AG08396 (cell line): ENCODE measurements around the gene STXBP5.
"Not testable (repeated sequence)": the region's sequence is repeated elsewhere in the genome, so short reads cannot be mapped to it uniquely, and the experiment has no call there.

ENCODE experiments used
- DNase-seq: peaks from one replicate; pipeline ENCODE4 v3.0.0; 2012; ENCODE audit warnings: low spot score, mixed read lengths

Gene STXBP5

DNA sequence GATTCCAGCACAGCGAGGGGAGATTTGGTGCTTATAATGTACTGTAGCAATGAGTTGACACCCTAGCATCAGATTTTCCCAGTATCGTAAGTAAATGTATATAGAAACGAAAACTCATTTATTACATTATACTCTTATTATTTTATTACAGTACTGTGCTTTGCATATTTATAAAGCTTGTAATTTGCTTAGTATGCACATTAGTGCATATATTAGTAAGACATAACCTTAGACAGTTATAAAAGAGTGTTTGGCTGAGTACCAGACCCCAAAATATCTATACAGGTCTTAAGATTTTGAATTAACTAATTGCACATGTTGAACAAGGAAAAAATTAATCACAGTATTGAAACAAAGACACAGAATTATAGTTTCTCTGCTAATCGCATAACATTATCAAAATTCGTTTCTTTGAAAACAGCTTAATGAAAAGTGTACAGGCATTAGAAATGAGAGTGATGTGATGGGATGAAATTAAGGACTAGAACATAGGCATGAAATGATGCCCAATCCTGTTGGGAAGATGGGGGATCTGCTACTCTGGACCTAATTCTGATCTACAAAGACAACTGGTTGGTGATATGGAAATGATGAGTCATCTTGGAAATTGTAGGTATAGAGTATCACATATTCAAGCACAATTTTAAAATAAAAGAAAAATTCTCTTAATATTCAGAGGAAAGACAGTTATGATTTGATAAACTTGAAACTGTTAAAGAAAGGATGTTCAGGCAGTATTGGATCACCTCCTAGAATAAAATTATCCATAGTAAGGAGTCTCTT is 42.8 kb downstream of the STXBP5 start:
- no peak for DNase-seq

DNA sequence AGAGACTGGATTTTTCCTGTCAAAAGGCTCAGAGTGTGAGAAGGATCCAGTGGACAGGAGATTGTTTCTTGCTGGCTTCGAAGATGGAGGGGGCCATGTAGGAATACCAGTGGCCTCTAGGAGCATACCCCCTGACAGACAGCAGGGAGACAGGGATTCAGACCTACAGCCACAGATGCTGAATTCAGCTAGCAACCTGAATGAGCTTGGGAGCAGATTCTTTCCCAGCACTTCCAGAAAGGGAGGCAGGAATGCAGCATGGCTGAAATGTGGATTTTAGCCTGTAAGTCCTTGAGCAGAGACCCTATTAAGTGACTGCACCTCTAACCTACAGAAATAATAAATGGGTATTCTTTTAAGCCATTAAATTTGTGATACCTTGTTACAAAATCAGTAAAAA is 44.6 kb downstream of the STXBP5 start:
- no peak for DNase-seq

DNA sequence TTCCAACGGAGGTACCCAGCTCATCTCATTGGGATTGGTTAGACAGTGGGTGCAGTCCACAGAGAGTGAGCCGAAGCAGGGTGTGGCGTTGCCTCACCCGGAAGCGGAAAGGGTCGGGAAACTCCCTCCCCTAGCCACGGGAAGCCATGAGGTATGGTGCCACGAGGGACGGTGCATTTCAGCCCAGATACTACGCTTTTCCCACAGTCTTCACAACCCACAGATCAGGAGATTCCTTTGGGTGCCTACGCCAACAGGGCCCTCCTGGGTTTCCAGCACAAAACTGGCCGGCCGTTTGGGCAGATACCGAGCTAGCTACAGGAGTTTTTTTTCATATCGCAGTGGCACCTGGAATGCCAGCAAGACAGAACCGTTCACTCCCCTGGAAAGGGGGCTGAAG is 46.9 kb downstream of the STXBP5 start:
- DNase-seq = no peak

DNA sequence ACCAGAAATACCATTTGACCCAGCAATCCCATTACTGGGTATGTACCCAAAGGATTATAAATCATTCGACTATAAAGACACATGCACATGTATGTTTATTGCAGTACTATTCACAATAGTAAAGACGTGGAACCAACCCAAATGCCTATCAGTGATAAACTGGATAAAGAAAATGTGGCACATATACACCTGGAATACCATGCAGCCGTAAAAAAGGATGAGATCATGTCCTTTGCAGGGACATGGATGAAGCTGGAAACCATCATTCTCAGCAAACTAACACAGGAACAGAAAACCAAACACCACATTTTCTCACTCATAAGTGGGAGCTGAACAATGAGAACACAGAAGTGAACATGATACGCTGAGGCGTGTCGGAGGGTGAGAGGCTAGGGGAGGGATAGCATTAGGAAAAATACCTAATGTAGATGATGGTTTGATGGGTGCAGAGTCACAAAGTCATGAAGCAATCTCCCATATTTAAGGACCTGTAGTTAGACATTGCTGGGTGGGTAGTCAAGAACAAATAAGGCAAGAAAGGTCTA is 50.8 kb downstream of the STXBP5 start:
- not testable (repeated sequence) for DNase-seq

DNA sequence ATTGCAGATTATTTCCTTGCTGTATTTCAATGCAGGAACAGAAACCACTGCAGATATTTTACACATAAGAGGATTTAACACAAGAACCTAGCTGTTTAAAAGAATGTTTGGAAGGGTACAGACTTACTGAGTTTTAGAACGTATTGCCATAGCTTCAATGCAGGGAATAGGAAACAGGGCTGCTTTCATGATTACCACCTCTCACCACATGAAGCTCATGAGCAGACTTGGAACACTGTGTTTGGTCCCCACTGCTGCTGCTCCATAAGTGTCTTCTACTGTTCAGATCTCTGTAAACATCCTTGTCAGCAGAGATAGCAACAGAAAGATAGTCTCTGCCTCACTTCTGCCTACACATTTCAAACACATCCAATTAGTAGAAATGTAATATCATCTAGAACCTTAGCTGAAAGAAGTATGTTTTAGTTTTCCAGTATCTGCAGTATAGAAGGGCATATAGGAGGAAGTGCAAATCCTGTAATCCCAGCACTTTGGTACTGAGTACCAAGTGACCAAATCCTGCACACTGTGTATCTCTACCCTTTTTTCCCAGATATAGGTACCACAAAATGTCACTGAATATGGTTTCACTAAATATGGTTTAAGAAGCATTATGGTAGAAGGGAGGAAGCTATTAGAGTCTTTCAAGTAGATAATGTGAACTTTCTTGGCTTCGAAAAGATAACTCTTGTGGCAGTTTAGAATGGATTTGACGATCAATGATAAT is 51.9 kb downstream of the STXBP5 start:
- DNase-seq = no peak

- DNase-seq = no peak
Observed at GRCh38 chr6:147257760-147258159, 53.5 kb downstream of the STXBP5 start.

GRCh38 chr6:147260091-147260490 is 55.9 kb downstream of the STXBP5 start:
- no peak for DNase-seq

DNA sequence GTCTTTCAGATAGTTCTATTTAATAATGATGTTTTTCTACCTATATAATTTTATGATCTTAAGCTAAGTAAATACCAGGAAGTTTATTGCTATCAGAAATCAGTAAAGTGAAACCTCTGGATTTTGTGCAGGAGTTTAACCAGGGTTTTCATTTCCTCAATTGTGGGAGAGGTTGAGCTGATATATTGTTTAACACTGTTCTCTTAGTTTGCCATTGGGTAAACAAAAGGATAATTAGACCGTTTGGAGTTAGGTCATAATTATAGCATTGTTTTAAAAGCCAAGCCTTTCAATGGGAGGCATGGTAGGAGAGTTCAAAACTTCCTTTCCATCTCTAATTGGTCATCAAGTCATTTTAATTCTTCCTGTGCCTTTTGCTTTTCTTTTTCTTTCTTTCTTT is 58.7 kb downstream of the STXBP5 start:
- no peak for DNase-seq

DNA sequence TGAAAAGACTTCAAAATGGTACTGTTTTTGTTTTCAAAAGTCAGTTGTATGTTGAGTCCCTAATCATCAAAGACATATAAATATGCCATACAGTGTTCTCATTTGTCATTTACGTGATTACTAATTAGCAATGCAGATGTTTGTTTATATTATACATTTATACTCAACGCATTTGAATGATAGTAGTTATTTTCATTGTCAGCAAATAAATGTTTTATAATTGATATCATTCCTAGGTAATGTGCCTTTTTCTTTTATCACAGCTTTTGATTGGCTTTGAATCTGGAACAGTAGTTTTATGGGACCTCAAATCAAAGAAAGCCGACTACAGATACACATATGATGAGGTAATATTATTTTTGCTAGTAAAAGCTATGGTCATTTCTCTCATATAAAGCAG is 62.6 kb downstream of the STXBP5 start:
- DNase-seq = no peak

- no peak for DNase-seq
Observed at GRCh38 chr6:147267658-147268057, 63.4 kb downstream of the STXBP5 start.

DNA sequence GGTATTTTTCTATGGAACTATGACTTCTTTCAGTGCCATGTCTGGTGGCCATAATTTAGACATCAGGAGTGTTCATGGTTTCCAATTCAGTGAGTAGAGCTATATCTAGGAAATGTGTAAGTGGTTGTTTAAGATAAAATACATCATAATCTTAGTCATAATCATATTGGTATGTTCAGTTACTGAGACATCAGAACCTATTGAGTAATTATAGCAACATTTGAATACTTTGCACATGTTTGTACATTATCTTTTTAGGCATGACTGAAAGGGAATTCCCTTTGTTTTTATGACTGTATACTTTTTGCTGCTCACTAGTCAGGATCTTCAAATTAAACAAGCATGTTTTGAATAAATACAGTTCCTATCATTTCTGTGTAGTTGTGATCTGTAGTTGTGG is 64.0 kb downstream of the STXBP5 start:
- DNase-seq = peak; percentile 4

DNA sequence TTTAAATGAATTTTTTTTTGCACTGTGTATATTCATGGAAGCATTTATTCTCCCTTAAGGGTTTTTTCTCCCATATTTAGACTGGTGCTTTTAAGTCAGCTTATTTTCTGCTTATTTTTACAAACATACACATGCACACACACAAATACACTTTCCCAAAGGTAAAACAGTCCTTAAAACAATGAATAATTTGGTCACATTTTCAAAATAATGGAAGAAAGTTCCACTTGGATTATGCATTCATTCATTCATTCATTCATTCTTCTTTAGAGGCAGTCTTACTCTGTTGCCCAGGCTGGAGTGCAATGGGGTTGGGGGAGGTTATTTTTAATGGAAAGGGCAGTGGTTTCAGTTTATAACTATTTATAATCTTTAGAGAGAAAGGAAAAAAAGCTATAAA is 69.8 kb downstream of the STXBP5 start:
- DNase-seq = no peak

- no peak for DNase-seq
Observed at GRCh38 chr6:147274776-147275175, 70.6 kb downstream of the STXBP5 start.

DNA sequence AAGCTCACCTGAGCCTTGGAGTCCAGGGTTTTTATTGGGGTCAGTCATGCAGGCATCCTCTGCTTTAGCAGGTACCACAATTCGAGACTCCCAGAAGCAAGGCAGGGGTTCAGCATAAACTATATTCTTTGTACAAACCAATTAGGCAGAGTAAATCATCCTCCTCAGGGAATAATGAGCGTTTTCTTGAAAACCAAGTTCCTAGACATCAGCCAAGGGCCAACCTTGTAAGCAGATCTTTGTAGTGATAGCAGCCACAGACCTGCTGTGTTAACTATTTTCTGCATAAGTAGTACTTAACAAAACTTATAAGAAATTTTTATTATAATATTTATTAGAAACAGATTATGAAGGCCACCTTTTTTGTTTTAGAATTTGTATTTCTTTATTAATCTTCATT is 74.7 kb downstream of the STXBP5 start:
- no peak for DNase-seq

DNA sequence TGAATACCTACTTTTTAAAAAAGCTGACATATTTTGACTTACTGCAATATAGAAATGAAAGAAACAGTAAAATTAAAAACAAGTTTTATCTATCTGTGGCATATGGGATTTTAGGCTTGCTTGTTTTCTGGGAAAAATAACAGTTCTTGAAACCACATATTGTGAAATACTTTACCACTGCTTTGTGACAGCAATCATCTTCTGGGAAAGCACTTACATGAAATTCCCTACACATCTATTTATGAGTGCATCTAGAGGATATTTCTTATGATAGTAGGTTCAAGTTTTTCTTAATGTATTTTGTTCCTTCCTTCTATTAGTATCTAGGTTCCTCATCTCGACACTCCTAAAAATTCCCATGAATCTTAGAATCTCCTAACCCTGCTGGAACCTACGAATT is 75.2 kb downstream of the STXBP5 start:
- no peak for DNase-seq

DNA sequence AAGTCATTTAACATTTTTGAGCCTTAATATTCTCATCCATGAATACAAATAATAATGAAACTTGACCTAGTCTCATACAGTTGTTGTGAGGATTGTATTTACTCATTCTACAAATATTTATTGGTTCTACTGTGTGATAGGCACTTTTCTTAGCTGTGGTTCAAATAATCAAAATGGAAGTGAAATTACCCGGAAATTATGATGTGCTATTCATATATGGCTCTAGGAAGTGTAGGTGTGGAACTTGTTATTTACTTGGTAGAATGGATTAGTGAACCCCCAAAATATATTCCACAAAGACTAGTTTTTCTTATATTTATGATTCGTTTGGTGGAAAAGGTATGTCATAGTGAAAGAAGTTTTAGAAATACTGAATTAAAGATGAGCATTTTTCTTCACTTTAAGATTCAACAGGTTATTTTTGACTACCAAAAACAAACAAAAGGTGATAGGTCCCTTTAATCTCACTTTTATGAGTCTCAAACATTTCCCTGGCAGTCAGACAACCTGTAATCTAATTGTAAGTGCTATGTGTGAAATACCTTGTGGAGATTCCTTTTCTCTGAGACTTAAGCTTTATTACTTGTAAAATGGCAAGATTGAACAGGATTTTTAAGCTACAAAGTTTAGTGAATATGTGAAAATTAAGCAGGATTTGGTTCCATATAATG is 77.8 kb downstream of the STXBP5 start:
- no peak for DNase-seq

DNA sequence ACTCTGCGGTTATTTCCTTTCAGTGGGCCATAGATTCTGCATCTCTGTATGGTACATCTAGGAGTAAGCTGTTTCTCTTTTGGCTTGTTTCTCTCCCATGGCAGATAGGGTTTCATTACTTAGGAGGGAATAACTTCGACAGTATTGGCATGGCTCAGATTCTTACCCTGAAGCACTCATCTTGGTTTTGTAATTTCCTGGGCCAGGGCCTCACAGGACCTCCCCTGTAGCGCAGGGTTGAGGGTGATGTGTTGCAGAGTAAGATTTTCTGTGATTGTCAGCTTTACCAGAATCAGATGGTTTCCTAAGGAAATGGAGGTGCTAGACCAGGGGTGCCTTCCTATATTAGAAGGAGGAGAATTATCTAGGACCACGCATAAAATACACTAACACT is 78.3 kb downstream of the STXBP5 start:
- DNase-seq = no peak

DNA sequence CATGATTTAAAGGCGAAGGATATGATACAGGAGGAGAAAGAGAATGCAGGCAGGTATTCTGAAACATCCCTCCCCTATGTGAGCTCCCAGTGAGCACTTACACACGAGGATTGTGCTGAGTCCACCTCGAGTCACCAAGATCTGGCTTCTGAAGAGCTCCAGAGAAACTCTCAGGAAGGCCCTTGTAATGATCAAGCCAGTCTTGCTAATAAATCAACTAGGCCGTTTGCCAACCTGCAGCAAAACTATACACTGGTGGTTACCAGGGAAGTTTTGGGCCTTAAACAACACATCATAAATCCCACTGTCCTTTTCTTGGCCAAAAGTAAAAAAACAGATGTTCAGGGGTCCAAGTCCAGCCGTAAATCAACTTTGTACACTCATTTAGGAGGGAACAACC is 79.2 kb downstream of the STXBP5 start:
- peak; percentile 4 for DNase-seq

- peak; percentile 17 for DNase-seq
Observed at GRCh38 chr6:147285087-147285855, 81.1 kb downstream of the STXBP5 start.

- peak; percentile 8 for DNase-seq
Observed at GRCh38 chr6:147287869-147288271, 83.7 kb downstream of the STXBP5 start.

- DNase-seq = no peak
Observed at GRCh38 chr6:147297124-147297523, 92.9 kb downstream of the STXBP5 start.
